ENCODE results near the gene ZSWIM6. TPM values are rescaled to one million over a fixed set of nuclear protein-coding genes. Genes with fewer than 3 reads are reported as not detected.
A peak's percentile ranks its signal among the peaks of the same experiment; 100 is the strongest.

The ZSWIM6 gene
- polyA plus RNA-seq, 3 donors: 1.7 to 33.5 (median 2.7) TPM

DNA sequence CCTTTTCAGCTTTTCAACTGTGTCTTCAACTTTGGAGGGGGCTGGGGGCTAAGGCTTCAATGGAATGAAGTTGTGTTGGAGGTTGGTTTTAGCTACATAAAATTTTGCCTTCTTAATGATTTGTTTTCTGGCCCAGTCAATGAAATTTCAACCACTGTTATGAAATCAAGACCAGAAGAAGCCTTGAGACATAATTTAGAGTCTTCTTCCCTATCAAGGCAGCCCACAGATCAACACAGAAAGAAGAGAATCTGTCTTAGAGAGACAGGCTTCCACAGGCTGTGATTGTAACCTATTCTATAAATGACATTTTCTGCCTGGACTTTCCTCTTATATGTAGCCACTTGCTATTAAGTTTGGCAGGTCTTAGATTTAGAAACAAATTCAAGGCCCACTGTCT is 46.5 kb upstream of the ZSWIM6 start:
- Histone ChIP-seq H3K36me3 (replicated peaks in 1 of 2; ENCODE audit: control insufficient read depth in 1 of 2, insufficient read depth in 2 of 2, low read length in 2 of 2) (no peaks in the 10 kb centered on the region), H3K9ac (ENCODE audit: insufficient read depth, low read length, poor library complexity, severe bottlenecking) (no peak overlapping the region), H3K4me3 (replicated peaks in 1 of 3; ENCODE audit: low read depth in 2 of 3, low read length in 3 of 3) (no peak overlapping the region), H3K27me3 (ENCODE audit: control insufficient read depth in 2 of 2, insufficient read depth in 2 of 2, low read length in 2 of 2) (no peaks in the 10 kb centered on the region), H2AFZ (ENCODE audit: insufficient read depth, low read depth, low read length, poor library complexity, severe bottlenecking) (peak overlapping the region; percentile 56), H4K20me1 (ENCODE audit: insufficient read depth, low read length) (no peaks in the 10 kb centered on the region), H3K27ac (ENCODE audit: low read depth in 1 of 2, low read length in 2 of 2) (peak overlapping the region in 1 of 2 donors; percentile 36), H3K4me2 (replicated peaks; ENCODE audit: extremely low read depth, low read length, poor library complexity, severe bottlenecking) (no peak overlapping the region), H3K4me1 (ENCODE audit: control insufficient read depth in 1 of 2, insufficient read depth in 2 of 2, low read length in 2 of 2) (peaks cover 31 to 40% of the 10 kb centered on the region in 2 donors), H3K79me2 (ENCODE audit: insufficient read depth, low read length) (no peaks in the 10 kb centered on the region), H3K9me3 (replicated peaks in 1 of 2; ENCODE audit: control insufficient read depth in 1 of 2, insufficient read depth in 1 of 2, low read length in 2 of 2) (no peaks in the 10 kb centered on the region)
- peaks cover 0 to 6% (median 0%) of the 10 kb centered on the region in 7 donors for H3K9me3 Mint-ChIP-seq
- H3K27me3 Mint-ChIP-seq (ENCODE audit: low read depth in 3 of 3): peaks cover 0 to 2% (median 2%) of the 10 kb centered on the region in 3 donors
- H3K36me3 Mint-ChIP-seq: no peaks in the 10 kb centered on the region
- TF ChIP-seq, protein P1, sequence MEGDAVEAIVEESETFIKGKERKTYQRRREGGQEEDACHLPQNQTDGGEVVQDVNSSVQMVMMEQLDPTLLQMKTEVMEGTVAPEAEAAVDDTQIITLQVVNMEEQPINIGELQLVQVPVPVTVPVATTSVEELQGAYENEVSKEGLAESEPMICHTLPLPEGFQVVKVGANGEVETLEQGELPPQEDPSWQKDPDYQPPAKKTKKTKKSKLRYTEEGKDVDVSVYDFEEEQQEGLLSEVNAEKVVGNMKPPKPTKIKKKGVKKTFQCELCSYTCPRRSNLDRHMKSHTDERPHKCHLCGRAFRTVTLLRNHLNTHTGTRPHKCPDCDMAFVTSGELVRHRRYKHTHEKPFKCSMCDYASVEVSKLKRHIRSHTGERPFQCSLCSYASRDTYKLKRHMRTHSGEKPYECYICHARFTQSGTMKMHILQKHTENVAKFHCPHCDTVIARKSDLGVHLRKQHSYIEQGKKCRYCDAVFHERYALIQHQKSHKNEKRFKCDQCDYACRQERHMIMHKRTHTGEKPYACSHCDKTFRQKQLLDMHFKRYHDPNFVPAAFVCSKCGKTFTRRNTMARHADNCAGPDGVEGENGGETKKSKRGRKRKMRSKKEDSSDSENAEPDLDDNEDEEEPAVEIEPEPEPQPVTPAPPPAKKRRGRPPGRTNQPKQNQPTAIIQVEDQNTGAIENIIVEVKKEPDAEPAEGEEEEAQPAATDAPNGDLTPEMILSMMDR (IDR thresholded peaks at IDR 0.05): no peak
- H3K4me1 Mint-ChIP-seq: peaks cover 40% of the 10 kb centered on the region
- DNase-seq: no peak
- peak overlapping the region in 1 of 7 donors; percentile 80 for H3K27ac Mint-ChIP-seq
- H3K4me3 Mint-ChIP-seq: no peak overlapping the region
- intact Hi-C loops (cut with micrococcal nuclease): no loop called here

- Mint-ChIP-seq H3K4me1 (peaks cover 39% of the 10 kb centered on the region), H3K27me3 (ENCODE audit: low read depth in 3 of 3) (peaks cover 0 to 2% (median 2%) of the 10 kb centered on the region in 3 donors), H3K27ac (peak overlapping the region in 2 of 7 donors; percentile 3 to 15), H3K36me3 (no peaks in the 10 kb centered on the region), H3K4me3 (no peak overlapping the region), H3K9me3 (peaks cover 0 to 8% (median 3%) of the 10 kb centered on the region in 7 donors)
- peak in 2 of 3 donors; percentile 30 to 36 for DNase-seq
- H3K36me3 ChIP-seq (replicated peaks in 1 of 2; ENCODE audit: control insufficient read depth in 1 of 2, insufficient read depth in 2 of 2, low read length in 2 of 2): no peaks in the 10 kb centered on the region
- WGBS (ENCODE audit: insufficient coverage): 96% methylated on average over 2 of the region's 5 CpGs
- TF ChIP-seq, protein P1 (IDR thresholded peaks at IDR 0.05): no peak
- H4K20me1 ChIP-seq (ENCODE audit: insufficient read depth, low read length): no peaks in the 10 kb centered on the region
- H3K4me2 ChIP-seq (replicated peaks; ENCODE audit: extremely low read depth, low read length, poor library complexity, severe bottlenecking): no peak overlapping the region
- no peaks in the 10 kb centered on the region for H3K9me3 ChIP-seq (replicated peaks in 1 of 2; ENCODE audit: control insufficient read depth in 1 of 2, insufficient read depth in 1 of 2, low read length in 2 of 2)
- H2AFZ ChIP-seq (ENCODE audit: insufficient read depth, low read depth, low read length, poor library complexity, severe bottlenecking): no peak overlapping the region
- no peaks in the 10 kb centered on the region for H3K27me3 ChIP-seq (ENCODE audit: control insufficient read depth in 2 of 2, insufficient read depth in 2 of 2, low read length in 2 of 2)
- peaks cover 30 to 33% of the 10 kb centered on the region in 2 donors for H3K4me1 ChIP-seq (ENCODE audit: control insufficient read depth in 1 of 2, insufficient read depth in 2 of 2, low read length in 2 of 2)
- intact Hi-C loops (cut with micrococcal nuclease): no loop called here
- no peak overlapping the region for H3K27ac ChIP-seq (ENCODE audit: low read depth in 1 of 2, low read length in 2 of 2)
- no peak overlapping the region for H3K4me3 ChIP-seq (replicated peaks in 1 of 3; ENCODE audit: low read depth in 2 of 3, low read length in 3 of 3)
- no peak overlapping the region for H3K9ac ChIP-seq (ENCODE audit: insufficient read depth, low read length, poor library complexity, severe bottlenecking)
- H3K79me2 ChIP-seq (ENCODE audit: insufficient read depth, low read length): no peaks in the 10 kb centered on the region
These were observed 45.5 kb upstream of the ZSWIM6 start for GRCh38 chr5:61286446-61287132.
